ENCODE results near the gene AGPAT4. TPM values are rescaled to one million over a fixed set of nuclear protein-coding genes. Genes with fewer than 3 reads are reported as not detected.

AGPAT4 gene
- total RNA-seq, 2 donors from 2014 or later, result 17.0 to 23.8 TPM

GRCh38 chr6:161222706-161223234 is 51.1 kb downstream of the AGPAT4 start:
- DNase-seq (ENCODE audit: low spot score) (no peak), ATAC-seq (ENCODE audit: insufficient number of reproducible peaks, low FRiP score, low read depth) (no peak)

GRCh38 chr6:161220346-161220745 is 53.5 kb downstream of the AGPAT4 start:
- no peak overlapping the region for H3K27ac ChIP-seq

More at GRCh38 chr6:161222706-161223234, 51.1 kb downstream of the AGPAT4 start:
- no peaks in the 10 kb centered on the region for H3K36me3 ChIP-seq
- H3K27me3 ChIP-seq (replicated peaks; ENCODE audit: insufficient read depth), result no peaks in the 10 kb centered on the region
- peaks cover 0 to under 1% of the 10 kb centered on the region in 2 donors for H3K4me1 ChIP-seq (ENCODE audit: control insufficient read depth in 1 of 2, low read depth in 2 of 2)
- no peak overlapping the region for H3K4me3 ChIP-seq
- H3K27ac ChIP-seq, result no peak overlapping the region
- H3K9me3 ChIP-seq, result no peaks in the 10 kb centered on the region
- TF ChIP-seq CTCF (IDR thresholded peaks at IDR 0.05), result no peak

GRCh38 chr6:161219680-161220079 is 54.2 kb downstream of the AGPAT4 start:
- TF ChIP-seq CTCF (IDR thresholded peaks at IDR 0.05), result no peak

More at GRCh38 chr6:161220346-161220745, 53.5 kb downstream of the AGPAT4 start:
- Histone ChIP-seq H3K4me3 (no peak overlapping the region), H3K9me3 (no peaks in the 10 kb centered on the region), H3K36me3 (no peaks in the 10 kb centered on the region), H3K27me3 (replicated peaks; ENCODE audit: insufficient read depth) (no peaks in the 10 kb centered on the region), H3K4me1 (ENCODE audit: control insufficient read depth in 1 of 2, low read depth in 2 of 2) (no peaks in the 10 kb centered on the region)
- ATAC-seq (ENCODE audit: insufficient number of reproducible peaks, low FRiP score, low read depth) (no peak), DNase-seq (ENCODE audit: low spot score) (no peak)
- TF ChIP-seq CTCF (IDR thresholded peaks at IDR 0.05), result no peak

GRCh38 chr6:161218222-161218621 is 55.6 kb downstream of the AGPAT4 start:
- H3K4me1 ChIP-seq (ENCODE audit: control insufficient read depth in 1 of 2, low read depth in 2 of 2), result peaks cover 0 to 5% of the 10 kb centered on the region in 2 donors
- H3K9me3 ChIP-seq, result no peaks in the 10 kb centered on the region
- no peak for DNase-seq (ENCODE audit: low spot score)
- no peak for TF ChIP-seq CTCF (IDR thresholded peaks at IDR 0.05)
- no peak overlapping the region for H3K27ac ChIP-seq
- no peaks in the 10 kb centered on the region for H3K36me3 ChIP-seq
- no peak overlapping the region for H3K4me3 ChIP-seq
- ATAC-seq (ENCODE audit: insufficient number of reproducible peaks, low FRiP score, low read depth), result no peak
- H3K27me3 ChIP-seq (replicated peaks; ENCODE audit: insufficient read depth), result no peaks in the 10 kb centered on the region

More at GRCh38 chr6:161219680-161220079, 54.2 kb downstream of the AGPAT4 start:
- Histone ChIP-seq H3K27ac (no peak overlapping the region), H3K27me3 (replicated peaks; ENCODE audit: insufficient read depth) (no peaks in the 10 kb centered on the region), H3K4me3 (no peak overlapping the region), H3K36me3 (no peaks in the 10 kb centered on the region), H3K9me3 (no peaks in the 10 kb centered on the region), H3K4me1 (ENCODE audit: control insufficient read depth in 1 of 2, low read depth in 2 of 2) (no peaks in the 10 kb centered on the region)
- DNase-seq (ENCODE audit: low spot score), result no peak
- ATAC-seq (ENCODE audit: insufficient number of reproducible peaks, low FRiP score, low read depth), result no peak

- DNase-seq (ENCODE audit: low spot score) (no peak), ATAC-seq (ENCODE audit: insufficient number of reproducible peaks, low FRiP score, low read depth) (no peak)
- Histone ChIP-seq H3K36me3 (no peaks in the 10 kb centered on the region), H3K4me1 (ENCODE audit: control insufficient read depth in 1 of 2, low read depth in 2 of 2) (peaks cover 0 to 10% of the 10 kb centered on the region in 2 donors), H3K9me3 (no peaks in the 10 kb centered on the region), H3K27me3 (replicated peaks; ENCODE audit: insufficient read depth) (no peaks in the 10 kb centered on the region), H3K27ac (no peak overlapping the region), H3K4me3 (no peak overlapping the region)
- no peak for TF ChIP-seq CTCF (IDR thresholded peaks at IDR 0.05)
Measured at GRCh38 chr6:161217628-161218027, 56.2 kb downstream of the AGPAT4 start.

Measured in thoracic aorta (tissue), 2 donors.